Prostate gland (tissue), 2 donors: ENCODE measurements around the gene LRRC40.

ENCODE experiments used
- POLR2A ChIP-seq: fragments of 450-650 bp; IDR thresholded peaks from one replicate; pipeline ENCODE4 v1.6.1; 2016; ENCODE audit warnings: antibody characterized with exemption, mild to moderate bottlenecking
- TF ChIP-seq, protein P1 (sequence below), 4 experiments: fragments of 200-600 bp in 2 of 4; fragments of 450-650 bp in 2 of 4; sonication (generic) in 2 of 4; IDR thresholded peaks; 1 replicate in 3 of 4; 2 replicates in 1 of 4; pipeline ENCODE4 v1.5.1; 2016 to 2019; ENCODE audit warnings: antibody characterized with exemption in 4 of 4, mild to moderate bottlenecking in 2 of 4, moderate library complexity in 2 of 4

DNA sequence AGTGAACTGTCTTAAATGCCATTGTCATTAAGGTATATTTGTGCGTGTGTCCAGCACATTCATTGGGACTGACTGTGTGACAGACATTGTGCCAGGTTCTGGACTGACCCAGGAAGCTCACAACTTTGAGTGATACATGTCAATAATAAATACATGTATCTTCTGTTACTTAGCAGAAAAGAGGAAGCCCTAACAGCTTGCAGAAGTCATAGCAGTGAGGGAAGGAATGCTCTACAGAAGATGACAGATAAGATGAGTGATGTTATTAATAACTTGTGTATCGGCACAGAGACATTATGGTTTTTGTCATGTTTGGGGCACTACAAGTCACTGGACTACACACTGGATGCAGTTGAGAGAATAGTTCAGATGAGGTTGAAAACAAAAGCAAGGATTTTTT is 14.6 kb upstream of the LRRC40 start:
- TF ChIP-seq, protein P1, sequence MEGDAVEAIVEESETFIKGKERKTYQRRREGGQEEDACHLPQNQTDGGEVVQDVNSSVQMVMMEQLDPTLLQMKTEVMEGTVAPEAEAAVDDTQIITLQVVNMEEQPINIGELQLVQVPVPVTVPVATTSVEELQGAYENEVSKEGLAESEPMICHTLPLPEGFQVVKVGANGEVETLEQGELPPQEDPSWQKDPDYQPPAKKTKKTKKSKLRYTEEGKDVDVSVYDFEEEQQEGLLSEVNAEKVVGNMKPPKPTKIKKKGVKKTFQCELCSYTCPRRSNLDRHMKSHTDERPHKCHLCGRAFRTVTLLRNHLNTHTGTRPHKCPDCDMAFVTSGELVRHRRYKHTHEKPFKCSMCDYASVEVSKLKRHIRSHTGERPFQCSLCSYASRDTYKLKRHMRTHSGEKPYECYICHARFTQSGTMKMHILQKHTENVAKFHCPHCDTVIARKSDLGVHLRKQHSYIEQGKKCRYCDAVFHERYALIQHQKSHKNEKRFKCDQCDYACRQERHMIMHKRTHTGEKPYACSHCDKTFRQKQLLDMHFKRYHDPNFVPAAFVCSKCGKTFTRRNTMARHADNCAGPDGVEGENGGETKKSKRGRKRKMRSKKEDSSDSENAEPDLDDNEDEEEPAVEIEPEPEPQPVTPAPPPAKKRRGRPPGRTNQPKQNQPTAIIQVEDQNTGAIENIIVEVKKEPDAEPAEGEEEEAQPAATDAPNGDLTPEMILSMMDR (IDR thresholded peaks at IDR 0.05): no peak
- no peak for TF ChIP-seq POLR2A
